BJ (cell line): ENCODE results near the gene SGCA. TPM values are rescaled to one million over a fixed set of nuclear protein-coding genes. Genes with fewer than 3 reads are reported as not detected.

ENCODE experiments used
- CTCF ChIA-PET: fragments of 350-600 bp; formaldehyde crosslinking; extraction: SDS; loops from one replicate; lab custom pipeline; 2021; ENCODE audit warnings: antibody characterized with exemption, inconsistent platforms; lab: Yijun Ruan, JAX
- POLR2A ChIA-PET: fragments of 300-600 bp; sonication (Branson Sonifier 250); formaldehyde crosslinking; extraction: SDS; loops from one replicate; lab custom pipeline; 2021; ENCODE audit warnings: antibody characterized with exemption; lab: Charles Lee
- DNase-seq: peaks from one replicate; pipeline ENCODE4 v3.0.0-alpha.2; 2011; ENCODE audit warnings: low read depth
- H3K27me3 ChIP-seq: 2 replicates; pipeline ENCODE4 v1.6.0; 2011; ENCODE audit warnings: low read length; ENCODE audit not compliant: control insufficient read depth, insufficient read depth
- H3K36me3 ChIP-seq: 2 replicates; pipeline ENCODE4 v1.5.1; 2011; ENCODE audit warnings: low read length; ENCODE audit not compliant: control insufficient read depth, insufficient read depth
- H3K4me3 ChIP-seq: 2 replicates; pipeline ENCODE4 v1.5.1; 2011; ENCODE audit warnings: low read depth, mild to moderate bottlenecking, control low read depth, low read length
- CTCF ChIP-seq: IDR thresholded peaks from 2 replicates; pipeline ENCODE4 v1.5.1; 2011; ENCODE audit warnings: low read depth, mild to moderate bottlenecking, control low read depth, inconsistent platforms, low read length, moderate library complexity; ENCODE audit not compliant: insufficient read depth
- polyA plus RNA-seq: library from polyadenylated mRNA; depleted of rRNA; stranded (reverse); fragments of >200 nt; gene quantifications from 2 replicates; pipeline ENCODE4 v1.2.3, GENCODE V29; 2011; rRNA removed

Gene SGCA
- polyA plus RNA-seq, 1 experiment = 0.40 TPM

GRCh38 chr17:50222922-50223321, 57.1 kb downstream of the SGCA start:
- Histone ChIP-seq H3K4me3 (no peak overlapping the region), H3K27me3 (no peaks in the 10 kb centered on the region), H3K36me3 (no peaks in the 10 kb centered on the region)
- DNase-seq = no peak
- ChIA-PET CTCF (interaction anchor here (1.1 to 23.7 kb wide), 2 partner anchors 47 to 76 kb away, joined by 3 to 515 read pairs; partner anchors contain the start of gene TMEM92), POLR2A (interaction anchor here (1.0 to 1.9 kb wide), 3 partner anchors 12 to 49 kb away, joined by 3 to 35 read pairs (median 7); partner anchors contain the start of gene COL1A1)
- TF ChIP-seq CTCF = no peak

Other genes starting within 250 kb of the SGCA start
- gene DLX4, start 196.8 kb upstream of the SGCA start, polyA plus RNA-seq = 0.18 and 0.29 TPM in 2 replicates
- gene DLX3, start 170.8 kb upstream of the SGCA start, polyA plus RNA-seq = 0.06 TPM in 1 of 2 replicates, not detected in the other
- gene ITGA3, start 109.9 kb upstream of the SGCA start, polyA plus RNA-seq = 71.9 and 184 TPM in 2 replicates
- gene PDK2, start 70.7 kb upstream of the SGCA start, polyA plus RNA-seq = 79.3 and 155 TPM in 2 replicates
- gene SAMD14, start 35.8 kb upstream of the SGCA start, polyA plus RNA-seq = 2.7 and 5.3 TPM in 2 replicates
- 17.2 and 19.3 TPM in 2 replicates for gene PPP1R9B, start 15.3 kb upstream of the SGCA start, polyA plus RNA-seq
- gene COL1A1, start 35.6 kb downstream of the SGCA start, polyA plus RNA-seq = 1,679 and 2,161 TPM in 2 replicates
- 0.58 and 0.67 TPM in 2 replicates for gene TMEM92, start 108.5 kb downstream of the SGCA start, polyA plus RNA-seq
- 15.4 and 25.0 TPM in 2 replicates for gene XYLT2, start 180.1 kb downstream of the SGCA start, polyA plus RNA-seq
- gene MRPL27, start 207.2 kb downstream of the SGCA start, polyA plus RNA-seq = 115 and 142 TPM in 2 replicates
- gene EME1, start 207.2 kb downstream of the SGCA start, polyA plus RNA-seq = 5.3 and 5.9 TPM in 2 replicates
- gene LRRC59, start 231.5 kb downstream of the SGCA start, polyA plus RNA-seq = 110 and 119 TPM in 2 replicates